ENCODE results near the gene PPP2R5A.
"Not testable (repeated sequence)": the region's sequence is repeated elsewhere in the genome, so short reads cannot be mapped to it uniquely, and the experiment has no call there.

PPP2R5A gene

GRCh38 chr1:212353181-212353580 is 68.0 kb downstream of the PPP2R5A start:
- DNase-seq (ENCODE audit: low read depth in 2 of 2, low spot score in 1 of 2): no peak

DNA sequence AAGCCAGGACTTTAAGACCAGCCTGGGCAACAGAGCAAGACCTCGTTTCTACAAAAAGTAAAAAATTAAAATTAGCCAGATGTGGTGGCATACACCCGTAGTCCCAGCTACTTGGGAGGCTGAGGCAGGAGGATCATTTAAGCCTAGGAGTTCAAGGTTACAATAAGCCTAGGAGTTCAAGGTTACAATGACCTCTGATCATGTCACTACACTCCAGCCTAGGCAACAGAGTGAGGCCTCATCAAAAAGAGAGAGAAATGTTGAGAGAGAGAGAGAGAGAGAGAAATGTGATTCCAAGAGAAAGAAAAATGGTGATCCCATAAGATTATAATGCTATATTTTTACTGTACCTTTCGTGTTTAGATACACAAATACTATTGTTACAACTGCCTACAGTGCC is 69.3 kb downstream of the PPP2R5A start:
- DNase-seq (ENCODE audit: low read depth in 2 of 2, low spot score in 1 of 2): no peak

DNA sequence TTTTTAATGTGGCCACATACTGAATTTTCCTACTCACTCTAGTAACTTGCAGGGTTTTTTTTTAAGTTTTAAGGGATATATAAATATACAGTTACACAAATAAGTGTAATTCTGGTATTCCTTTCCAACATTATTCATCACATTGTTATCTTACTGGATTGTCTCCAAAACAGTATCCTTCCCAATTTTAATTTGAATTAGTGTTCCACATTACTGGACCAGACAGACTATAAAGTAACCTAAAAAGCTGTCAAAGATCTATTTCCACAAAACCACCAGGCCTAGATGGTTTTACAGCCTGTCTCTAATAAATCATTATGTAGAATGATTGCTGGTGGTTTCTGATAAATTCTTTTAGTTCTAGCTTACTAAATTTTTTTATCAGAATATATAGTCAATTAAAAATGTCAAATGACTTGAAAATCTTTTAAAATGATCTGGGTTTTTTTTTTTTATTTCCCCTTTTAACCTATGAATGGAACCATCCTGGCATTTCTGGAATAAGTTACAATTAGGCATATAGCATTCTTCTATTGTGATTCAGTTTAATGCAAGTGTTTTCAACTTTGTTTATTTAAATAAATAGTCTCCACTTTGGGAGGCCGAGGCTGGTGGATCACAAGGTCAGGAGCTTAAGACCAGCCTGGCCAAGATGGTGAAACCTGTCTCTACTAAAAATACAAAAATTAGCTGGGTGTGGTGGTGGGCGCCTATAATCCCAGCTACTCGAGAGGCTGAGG is 70.2 kb downstream of the PPP2R5A start:
- DNase-seq (ENCODE audit: low read depth in 2 of 2, low spot score in 1 of 2): no peak

DNA sequence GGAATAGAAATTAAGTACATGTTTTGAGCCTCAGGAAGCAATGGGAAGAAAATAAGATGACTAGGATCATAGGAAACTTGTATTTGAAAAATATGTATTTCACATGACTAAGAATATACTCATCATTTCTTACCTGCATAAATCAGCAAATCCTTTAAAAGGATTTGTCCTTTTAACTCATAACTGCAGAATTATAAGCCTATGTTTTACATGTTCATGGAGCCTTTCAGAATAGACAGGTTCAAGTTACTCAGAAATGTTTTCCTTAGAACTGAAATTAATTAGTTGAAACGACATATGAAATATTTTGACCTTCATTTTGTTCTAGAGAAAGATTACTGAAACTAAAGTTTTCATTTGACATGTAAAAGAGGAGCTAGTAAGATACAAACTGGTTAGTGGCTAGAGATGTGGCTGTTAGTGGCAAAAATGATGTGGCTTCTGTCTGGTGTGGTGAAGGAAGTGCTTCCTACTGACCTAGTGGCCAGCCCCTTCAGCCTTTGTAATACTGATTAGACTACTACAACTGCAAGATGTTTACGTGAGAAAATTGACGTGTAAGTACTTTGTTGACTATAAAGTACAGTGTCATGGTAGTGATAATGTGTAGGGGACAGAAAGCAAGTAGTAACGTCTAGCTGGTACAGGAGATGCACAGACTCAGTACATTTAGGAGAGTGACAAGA is 74.7 kb downstream of the PPP2R5A start:
- no peak for DNase-seq (ENCODE audit: low read depth in 2 of 2, low spot score in 1 of 2)

GRCh38 chr1:212364985-212365384 is 79.8 kb downstream of the PPP2R5A start:
- no peak for DNase-seq (ENCODE audit: low read depth in 2 of 2, low spot score in 1 of 2)

GRCh38 chr1:212366901-212367300 is 81.7 kb downstream of the PPP2R5A start:
- no peak for DNase-seq (ENCODE audit: low read depth in 2 of 2, low spot score in 1 of 2)

DNA sequence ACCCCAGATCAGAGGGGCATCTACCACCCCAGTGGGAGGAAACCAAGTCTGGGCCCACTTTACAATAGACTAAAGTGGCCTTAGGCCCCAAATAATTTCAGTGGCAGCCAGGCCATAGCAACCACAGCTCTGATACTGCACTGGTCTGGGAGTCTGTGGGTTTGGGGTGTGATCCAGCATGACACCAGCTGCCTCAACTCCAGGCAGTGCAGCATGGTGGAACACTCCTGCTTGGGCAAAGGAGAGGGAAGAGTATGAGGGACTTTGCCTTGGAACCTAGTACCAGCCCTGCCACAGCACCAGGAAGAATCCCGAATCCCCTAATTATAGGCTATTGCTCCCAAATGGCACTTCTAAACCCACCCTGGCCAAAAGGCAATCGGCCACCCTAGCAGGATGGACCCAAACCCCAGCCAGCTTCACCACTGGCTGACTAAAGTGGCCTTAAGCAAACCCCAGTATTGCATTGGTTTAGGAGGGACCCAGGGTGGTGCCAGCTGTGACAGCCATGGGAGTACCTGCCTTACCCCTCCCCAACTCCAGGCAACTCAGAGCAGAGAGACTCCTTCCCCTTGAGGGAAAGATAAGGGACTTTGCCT is 82.4 kb downstream of the PPP2R5A start:
- DNase-seq (ENCODE audit: low read depth in 2 of 2, low spot score in 1 of 2): no peak

DNA sequence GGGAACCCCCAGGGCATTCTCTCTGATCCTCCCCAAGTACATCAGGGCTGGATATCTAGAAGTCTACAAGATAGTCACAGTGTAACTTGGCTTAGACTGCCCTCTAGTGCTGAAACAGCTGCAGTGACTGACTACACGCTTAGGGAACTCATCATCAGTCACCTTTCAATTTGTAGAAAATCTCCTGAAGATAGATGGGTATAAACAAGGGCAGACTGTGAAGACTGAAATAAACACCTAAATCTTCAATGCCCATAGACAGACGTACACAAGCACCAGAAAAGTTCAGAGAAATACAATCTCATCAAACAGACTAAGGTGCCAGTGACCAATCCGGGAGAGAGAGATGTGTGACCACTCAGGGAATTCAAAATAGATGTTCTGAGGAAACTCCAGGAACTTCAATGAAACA is 82.9 kb downstream of the PPP2R5A start:
- peak in 1 of 2 donors; percentile 14 for DNase-seq (ENCODE audit: low read depth in 2 of 2, low spot score in 1 of 2)

DNA sequence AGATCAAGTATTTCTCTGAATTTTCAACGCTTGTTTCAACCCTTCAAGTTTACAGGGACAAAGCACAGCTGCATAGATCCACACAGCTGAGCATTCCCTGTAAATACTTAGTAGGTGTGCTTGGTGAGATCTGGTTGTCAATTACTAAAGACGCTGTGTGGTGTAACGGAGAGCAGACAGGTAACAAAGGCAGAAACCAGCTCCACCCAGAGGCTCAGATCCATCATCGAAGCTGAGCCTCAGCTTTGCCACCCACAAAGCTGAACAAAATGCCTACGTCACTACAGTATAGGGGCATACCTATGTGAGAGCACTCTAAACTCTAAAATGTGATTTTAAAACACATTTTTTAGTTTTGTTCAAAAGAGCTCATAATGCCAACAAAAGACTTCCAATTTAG is 90.8 kb downstream of the PPP2R5A start:
- no peak for DNase-seq (ENCODE audit: low read depth in 2 of 2, low spot score in 1 of 2)

GRCh38 chr1:212377644-212378043 is 92.4 kb downstream of the PPP2R5A start:
- DNase-seq (ENCODE audit: low read depth in 2 of 2, low spot score in 1 of 2): no peak

- no peak for DNase-seq (ENCODE audit: low read depth in 2 of 2, low spot score in 1 of 2)
Measured at GRCh38 chr1:212379366-212379765, 94.2 kb downstream of the PPP2R5A start.

DNA sequence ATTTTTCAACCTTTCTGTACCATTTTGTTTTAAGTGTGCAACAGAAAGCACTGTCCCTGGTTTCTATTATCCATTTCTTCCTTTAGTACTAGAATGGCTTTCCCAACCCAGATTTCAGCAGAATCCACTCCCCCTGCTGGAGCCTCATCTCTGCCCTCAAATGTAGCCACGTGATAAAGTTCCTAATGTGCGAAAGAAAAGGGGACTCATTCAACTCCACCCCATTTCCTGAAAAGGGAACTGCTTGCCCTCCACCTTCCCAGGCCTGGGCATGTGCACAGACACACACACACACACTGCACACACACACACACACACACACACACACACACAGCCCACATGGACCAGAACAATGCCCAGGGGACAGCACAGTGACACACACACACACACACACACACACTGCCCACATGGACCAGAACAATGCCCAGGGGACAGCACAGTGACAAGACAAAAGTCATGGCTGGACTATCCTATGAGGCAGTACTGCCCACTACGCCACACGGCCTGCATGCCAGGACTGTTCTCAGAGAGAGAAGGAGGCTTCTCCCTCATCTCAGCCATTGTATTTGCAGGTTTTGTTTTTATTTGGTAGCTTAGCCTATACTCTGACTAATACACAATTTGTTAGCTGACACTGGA is 96.3 kb downstream of the PPP2R5A start:
- no peak for DNase-seq (ENCODE audit: low read depth in 2 of 2, low spot score in 1 of 2)

GRCh38 chr1:212386029-212386428 is 100.8 kb downstream of the PPP2R5A start:
- DNase-seq (ENCODE audit: low read depth in 2 of 2, low spot score in 1 of 2): no peak

GRCh38 chr1:212388985-212389716 is 103.9 kb downstream of the PPP2R5A start:
- no peak for DNase-seq (ENCODE audit: low read depth in 2 of 2, low spot score in 1 of 2)

DNA sequence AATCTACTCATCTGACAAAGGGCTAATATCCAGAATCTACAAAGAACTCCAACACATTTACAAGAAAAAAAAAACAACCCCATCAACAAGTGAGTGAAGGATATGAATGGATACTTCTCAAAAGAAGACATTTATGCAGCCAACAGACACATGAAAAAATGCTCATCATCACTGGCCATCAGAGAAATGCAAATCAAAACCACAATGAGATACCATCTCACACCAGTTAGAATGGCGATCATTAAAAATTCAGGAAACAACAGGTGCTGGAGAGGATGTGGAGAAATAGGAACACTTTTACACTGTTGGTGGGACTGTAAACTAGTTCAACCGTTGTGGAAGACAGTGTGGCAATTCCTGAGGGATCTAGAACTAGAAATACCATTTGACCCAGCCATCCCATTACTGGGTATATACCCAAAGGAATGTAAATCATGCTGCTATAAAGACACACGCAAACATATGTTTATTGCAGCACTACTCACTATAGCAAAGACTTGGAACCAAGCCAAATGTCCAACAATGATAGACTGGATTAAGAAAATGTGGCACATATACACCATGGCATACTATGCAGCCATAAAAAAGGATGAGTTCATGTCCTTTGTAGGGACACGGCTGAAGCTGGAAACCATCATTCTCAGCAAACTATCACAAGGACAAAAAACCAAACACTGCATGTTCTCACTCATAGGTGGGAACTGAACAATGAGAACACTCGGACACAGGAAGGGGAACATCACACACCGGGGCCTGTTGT is 110.6 kb downstream of the PPP2R5A start:
- DNase-seq (ENCODE audit: low read depth in 2 of 2, low spot score in 1 of 2): not testable (repeated sequence)

DNA sequence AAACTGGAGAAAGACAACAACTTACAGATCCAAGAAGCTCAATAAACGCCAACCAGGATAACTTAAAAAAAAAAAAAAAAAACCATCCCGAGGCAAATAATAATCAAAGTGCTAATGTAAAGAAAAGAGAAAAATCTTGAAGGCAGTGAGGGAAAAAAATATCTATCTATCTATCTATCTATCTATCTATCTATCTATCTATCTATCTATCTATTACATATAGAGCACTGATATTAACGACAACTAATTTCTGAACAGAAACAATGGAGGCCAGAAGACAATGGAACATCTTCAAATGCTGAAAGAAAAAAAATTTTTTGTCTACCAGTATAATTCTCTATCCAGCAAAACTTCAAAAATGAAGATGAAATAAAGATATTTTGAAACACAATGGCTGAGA is 111.4 kb downstream of the PPP2R5A start:
- DNase-seq (ENCODE audit: low read depth in 2 of 2, low spot score in 1 of 2): no peak

GRCh38 chr1:212397171-212397570 is 112.0 kb downstream of the PPP2R5A start:
- DNase-seq (ENCODE audit: low read depth in 2 of 2, low spot score in 1 of 2): no peak

- no peak for DNase-seq (ENCODE audit: low read depth in 2 of 2, low spot score in 1 of 2)
Measured at GRCh38 chr1:212401042-212401441, 115.8 kb downstream of the PPP2R5A start.

DNA sequence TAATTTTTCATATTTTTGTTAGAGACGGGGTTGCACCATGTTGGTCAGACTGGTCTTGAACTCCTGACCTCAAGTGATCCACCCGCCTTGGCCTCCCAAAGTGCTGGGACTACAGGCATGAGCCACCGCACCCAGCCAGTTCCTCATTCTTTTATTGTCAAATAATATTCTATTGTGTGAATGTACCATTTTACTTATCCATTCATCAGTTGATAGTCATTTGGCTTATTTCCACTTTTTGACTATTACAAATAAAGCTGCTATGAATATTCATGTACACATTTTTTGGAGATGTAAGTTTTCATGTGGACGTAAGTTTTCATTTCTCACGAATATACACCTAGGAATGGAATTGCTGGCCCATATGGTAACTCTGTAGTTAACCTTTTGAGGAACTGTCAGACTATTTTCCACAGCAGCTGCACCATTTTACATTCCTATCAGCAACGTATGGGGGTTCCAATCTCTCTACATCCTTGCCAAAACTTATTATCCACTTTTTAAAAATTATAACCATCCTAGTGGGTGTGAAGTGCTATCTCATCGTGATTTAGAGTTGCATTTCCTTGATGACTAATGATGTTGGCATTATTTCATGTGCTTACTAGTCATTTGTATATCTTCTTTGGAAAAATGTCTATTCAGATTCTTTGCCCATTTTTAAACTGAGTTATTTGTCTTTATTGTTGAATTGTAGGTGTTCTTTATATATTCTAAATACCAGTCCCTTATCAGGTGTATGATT is 116.8 kb downstream of the PPP2R5A start:
- no peak for DNase-seq (ENCODE audit: low read depth in 2 of 2, low spot score in 1 of 2)
